GM12878 (cell line): ENCODE measurements around the gene FAM120B. TPM values are rescaled to one million over a fixed set of nuclear protein-coding genes. Genes with fewer than 3 reads are reported as not detected.
A peak's percentile ranks its signal among the peaks of the same experiment; 100 is the strongest.

Source experiments
- ATAC-seq: fragments of 200-7000 bp; cut with Tn5 transposase; 3 replicates; pipeline ENCODE4 v1.9.1; 2020; ENCODE audit warnings: mild to moderate bottlenecking, moderate library complexity
- BruUV-seq: library from RNA; stranded (reverse); fragments of 400-500 nt; replicated peaks from 2 replicates; lab custom pipeline; 2021; lab: Mats Ljungman, UMichigan
- CTCF ChIA-PET: fragments of 300-600 bp; sonication (Branson Sonifier 250); formaldehyde crosslinking; extraction: SDS; loops from one replicate; lab custom pipeline; 2021; ENCODE audit warnings: inconsistent platforms; lab: Yijun Ruan, JAX
- POLR2A ChIA-PET: fragments of 350-600 bp; formaldehyde crosslinking; extraction: SDS; loops from one replicate; lab custom pipeline; 2021; ENCODE audit warnings: inconsistent platforms; lab: Charles Lee
- RAD21 ChIA-PET: fragments of 300-600 bp; sonication (Branson Sonifier 250); formaldehyde crosslinking; loops from one replicate; lab custom pipeline; 2023; ENCODE audit warnings: antibody characterized with exemption; ENCODE audit not compliant: unreplicated experiment; lab: Charles Lee
- SMC1A ChIA-PET: fragments of 300-600 bp; sonication (Branson Sonifier 250); formaldehyde crosslinking; loops from one replicate; lab custom pipeline; 2023; ENCODE audit not compliant: unreplicated experiment, uncharacterized antibody; lab: Charles Lee
- DNase-seq: peaks from one replicate; pipeline ENCODE4 v3.0.0-alpha.2; 2011; ENCODE audit warnings: low read depth, low spot score
- FAIRE-seq: peaks from 3 replicates; lab custom pipeline; 2011; peaks lifted over from hg19 to GRCh38; lab: Jason Lieb, UNC
- H2AFZ ChIP-seq: 2 replicates; pipeline ENCODE4 v1.6.0; 2011; ENCODE audit warnings: low read depth, low read length, control low read depth; ENCODE audit not compliant: control insufficient read depth
- H3K27ac ChIP-seq: 2 replicates; pipeline ENCODE4 v1.5.1; 2011; ENCODE audit warnings: control low read depth; ENCODE audit not compliant: control insufficient read depth, insufficient read depth
- H3K27me3 ChIP-seq, 2 experiments: replicated peaks in 1 of 2; 2 replicates each; pipeline versions ENCODE4 v1.6.0 to v1.6.1; 2011; ENCODE audit warnings: low read length in 1 of 2; ENCODE audit not compliant: control insufficient read depth in 2 of 2, insufficient read depth in 2 of 2
- H3K36me3 ChIP-seq, 2 experiments: 2 replicates each; pipeline ENCODE4 v1.5.1; 2011; ENCODE audit warnings: low read length in 1 of 2; ENCODE audit not compliant: control insufficient read depth in 2 of 2, insufficient read depth in 2 of 2
- H3K4me1 ChIP-seq: 2 replicates; pipeline ENCODE4 v1.6.1; 2011; ENCODE audit warnings: mild to moderate bottlenecking, low read length, moderate library complexity, mixed read lengths; ENCODE audit not compliant: control insufficient read depth, insufficient read depth
- H3K4me2 ChIP-seq: 2 replicates; pipeline ENCODE4 v1.6.0; 2011; ENCODE audit warnings: control low read depth; ENCODE audit not compliant: control insufficient read depth, insufficient read depth
- H3K4me3 ChIP-seq: fragments of 200-600 bp; sonication (generic); 2 replicates; pipeline ENCODE4 v1.5.1; 2016
- H3K79me2 ChIP-seq: 2 replicates; pipeline ENCODE4 v1.6.0; 2011; ENCODE audit warnings: low read length; ENCODE audit not compliant: control insufficient read depth, insufficient read depth
- H3K9ac ChIP-seq: 2 replicates; pipeline ENCODE4 v1.8.0; 2011; ENCODE audit warnings: low read length, control low read depth, mixed read lengths; ENCODE audit not compliant: control insufficient read depth, insufficient read depth
- H3K9me3 ChIP-seq: replicated peaks from 3 replicates; pipeline ENCODE4 v1.5.1; 2011; ENCODE audit warnings: mild to moderate bottlenecking, low read length; ENCODE audit not compliant: control insufficient read depth, insufficient read depth
- H4K20me1 ChIP-seq: 2 replicates; pipeline ENCODE4 v1.6.0; 2011; ENCODE audit not compliant: control insufficient read depth, insufficient read depth
- BACH1 ChIP-seq: fragments of 450-650 bp; IDR thresholded peaks from 2 replicates; pipeline ENCODE4 v1.6.1; 2017; ENCODE audit warnings: mild to moderate bottlenecking, borderline replicate concordance
- BCLAF1 ChIP-seq: fragments of 450-650 bp; IDR thresholded peaks from 2 replicates; pipeline ENCODE4 v1.6.1; 2017; ENCODE audit warnings: antibody characterized with exemption, mild to moderate bottlenecking, moderate library complexity
- CEBPB ChIP-seq, 2 experiments: fragments of 150-350 bp in 1 of 2; IDR thresholded peaks; 2 replicates each; pipeline ENCODE4 v1.6.1; 2012 to 2014; ENCODE audit warnings: low read depth in 2 of 2, low read length in 2 of 2, borderline replicate concordance in 1 of 2, inconsistent platforms in 1 of 2
- CHD1 ChIP-seq: IDR thresholded peaks from 2 replicates; pipeline ENCODE4 v1.6.1; 2012; ENCODE audit warnings: low read depth, low read length, improper control_type of control experiment
- ESRRA ChIP-seq: IDR thresholded peaks from 2 replicates; pipeline ENCODE4 v1.6.1; 2012; ENCODE audit warnings: mild to moderate bottlenecking, low read length, improper control_type of control experiment
- ETV6 ChIP-seq, 2 experiments: fragments of 450-650 bp in 1 of 2; IDR thresholded peaks in 1 of 2; conservative IDR thresholded peaks in 1 of 2; 2 replicates each; pipeline ENCODE4 v1.6.1; 2014; ENCODE audit warnings: antibody characterized with exemption in 1 of 2, borderline replicate concordance in 1 of 2, low read depth in 1 of 2, mild to moderate bottlenecking in 1 of 2, moderate library complexity in 1 of 2
- HDAC6 ChIP-seq: fragments of 200-600 bp; sonication (generic); IDR thresholded peaks from one replicate; pipeline ENCODE4 v1.8.0; 2017; ENCODE audit warnings: antibody characterized with exemption; ENCODE audit not compliant: unreplicated experiment
- JUNB ChIP-seq: IDR thresholded peaks from 2 replicates; pipeline ENCODE4 v1.6.1; 2016; ENCODE audit warnings: antibody characterized with exemption, mild to moderate bottlenecking
- MTA2 ChIP-seq: fragments of 450-650 bp; IDR thresholded peaks from 2 replicates; pipeline ENCODE4 v1.6.1; 2016; ENCODE audit warnings: low read depth, mild to moderate bottlenecking, moderate library complexity
- MXI1 ChIP-seq: fragments of 150-350 bp; IDR thresholded peaks from 2 replicates; pipeline ENCODE4 v1.6.1; 2011; ENCODE audit warnings: low read depth, mild to moderate bottlenecking, inconsistent platforms, low read length, improper control_type of control experiment
- PML ChIP-seq: IDR thresholded peaks from 2 replicates; pipeline ENCODE4 v1.6.1; 2012; ENCODE audit warnings: low read length, inconsistent platforms
- RELA ChIP-seq: fragments of 450-650 bp; IDR thresholded peaks from 2 replicates; pipeline ENCODE4 v1.8.0; 2014; ENCODE audit warnings: borderline replicate concordance; ENCODE audit not compliant: partially characterized antibody
- SIN3A ChIP-seq: IDR thresholded peaks from 2 replicates; pipeline ENCODE4 v1.6.1; 2012; ENCODE audit warnings: low read depth, low read length, improper control_type of control experiment
- SMC3 ChIP-seq: IDR thresholded peaks from 2 replicates; pipeline ENCODE4 v1.6.1; 2011; ENCODE audit warnings: low read length, improper control_type of control experiment, borderline replicate concordance
- STAT3 ChIP-seq: IDR thresholded peaks from 2 replicates; pipeline ENCODE4 v1.6.1; 2011; ENCODE audit warnings: low read depth, low read length, improper control_type of control experiment
- TCF12 ChIP-seq: IDR thresholded peaks from 2 replicates; pipeline ENCODE4 v1.6.1; 2011; ENCODE audit warnings: low read depth, mild to moderate bottlenecking, low read length
- TCF7 ChIP-seq: IDR thresholded peaks from 2 replicates; pipeline ENCODE4 v1.6.1; 2014; ENCODE audit warnings: antibody characterized with exemption, borderline replicate concordance
- ZNF207 ChIP-seq: fragments of 450-650 bp; IDR thresholded peaks from 2 replicates; pipeline ENCODE4 v1.6.1; 2014; ENCODE audit warnings: antibody characterized with exemption, mild to moderate bottlenecking, borderline replicate concordance
- WGBS: methylation state at CpG from one replicate; pipeline ENCODE4 v1.1.6; 2016; ENCODE audit warnings: low lambda C conversion rate; ENCODE audit not compliant: insufficient replicate concordance, insufficient coverage; ENCODE audit errors: missing lambda C conversion rate; 5-methylcytosine and 5-hydroxymethylcytosine counted together
- in situ Hi-C: fragments of 300-500 bp; cut with MboI; formaldehyde crosslinking; loops from 9 replicates; pipeline ENCODE4 v1.14.3; 2018; ENCODE audit warnings: mixed read lengths
- intact Hi-C: fragments of 100-400 bp; cut with micrococcal nuclease; formaldehyde crosslinking; loops from one replicate; pipeline ENCODE4 v1.14.2; 2022; ENCODE audit not compliant: unreplicated experiment
- polyA plus RNA-seq, 11 experiments: library from polyadenylated mRNA; depleted of rRNA in 4 of 11; unstranded in 6 of 11; stranded (reverse) in 5 of 11; fragments of >200 nt; fragmentation: Nextera tagmentation in 4 of 11; fragmentation: Illumina TruSeq in 1 of 11; extraction: Ambion mirVana in 4 of 11; extraction: Trizol in 1 of 11; gene quantifications; 1 replicate in 1 of 11; 2 replicates in 10 of 11; pipeline versions ENCODE4 v1.2.1 to v1.2.3, GENCODE V29; 2011 to 2016; ENCODE audit warnings: inconsistent platforms in 2 of 11, missing spikeins in 2 of 11, low read depth in 1 of 11
- total RNA-seq, 4 experiments: library from RNA; depleted of rRNA in 3 of 4; stranded (reverse); fragments of >200 nt in 3 of 4; fragmentation: Illumina TruSeq in 1 of 4; extraction: Trizol in 1 of 4; gene quantifications; 2 replicates each; pipeline versions ENCODE4 v1.2.1 to v1.2.3, GENCODE V29; 2013 to 2021
- TF ChIP-seq, protein P1 (sequence below): fragments of 450-650 bp; formaldehyde crosslinking; IDR thresholded peaks from 2 replicates; pipeline ENCODE4 v1.4.0; 2022; ENCODE audit warnings: mild to moderate bottlenecking, moderate library complexity

Gene FAM120B
- total and polyA plus RNA-seq, 10 of the 15 experiments (the other 5 are each of a cell fraction or from before 2014, with no cell fraction given), result 3.3 to 21.6 (median 15.3) TPM

DNA sequence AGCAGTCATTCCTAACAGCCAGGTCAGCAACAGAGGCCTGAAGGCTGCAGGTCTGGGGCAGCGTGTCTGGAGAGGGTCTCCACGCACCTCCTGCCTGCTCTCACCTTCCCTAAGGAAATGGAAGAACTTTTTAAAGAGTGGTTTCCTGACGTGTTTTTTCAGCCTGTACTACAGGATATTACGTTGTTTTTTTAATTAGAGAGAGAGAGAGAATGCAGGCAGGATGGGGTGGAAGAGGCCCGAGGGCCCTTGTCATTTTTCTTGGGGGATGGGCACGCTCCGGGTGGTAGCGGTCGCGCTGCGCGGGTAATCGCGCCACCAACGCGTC is 17.7 kb upstream of the FAM120B start:
- CTCF ChIA-PET, result no interaction called here
- Histone ChIP-seq H3K9me3 (no peaks in the 10 kb centered on the region), H3K36me3 (no peaks in the 10 kb centered on the region), H3K9ac (no peak overlapping the region), H3K79me2 (no peaks in the 10 kb centered on the region), H3K27ac (no peak overlapping the region), H2AFZ (no peak overlapping the region), H3K4me2 (peak overlapping the region; percentile 79; the same call in 1 of the 2 replicates), H4K20me1 (no peaks in the 10 kb centered on the region), H3K4me3 (no peak overlapping the region), H3K27me3 (peaks cover 7 to 27% of the 10 kb centered on the region in 2 experiments), H3K4me1 (peaks cover 14% of the 10 kb centered on the region)
- RAD21 ChIA-PET, result no interaction called here
- in situ Hi-C loops (no loop called here), intact Hi-C loops (no loop called here)
- POLR2A ChIA-PET, result no interaction called here
- BruUV-seq, result no TSS peak
- no peak for DNase-seq
- SMC1A ChIA-PET, result interaction anchor here (1.6 kb wide), 1 partner anchor 176 kb away, joined by 4 read pairs; no protein-coding TSS in a partner anchor
- ATAC-seq, result no peak
- no peak for TF ChIP-seq CEBPB (IDR thresholded peaks at IDR 0.05; ENCODE audit: borderline replicate concordance in 1 of 2, low read depth in 2 of 2, low read length in 2 of 2)
- TF ChIP-seq ZNF207, result no peak
- no peak for TF ChIP-seq HDAC6
- TF ChIP-seq PML, result no peak
- TF ChIP-seq BCLAF1, result no peak
- TF ChIP-seq CHD1, result no peak
- no peak for TF ChIP-seq RELA
- no peak for TF ChIP-seq BACH1
- no peak for TF ChIP-seq MXI1
- no peak for TF ChIP-seq JUNB
- no peak for TF ChIP-seq ETV6 (conservative IDR thresholded peaks at IDR 0.05 in 1 of 2, IDR thresholded peaks at IDR 0.05 in 1 of 2; ENCODE audit: borderline replicate concordance in 1 of 2, low read depth in 1 of 2)
- TF ChIP-seq SMC3, result no peak
- no peak for TF ChIP-seq TCF7
- TF ChIP-seq, protein P1, sequence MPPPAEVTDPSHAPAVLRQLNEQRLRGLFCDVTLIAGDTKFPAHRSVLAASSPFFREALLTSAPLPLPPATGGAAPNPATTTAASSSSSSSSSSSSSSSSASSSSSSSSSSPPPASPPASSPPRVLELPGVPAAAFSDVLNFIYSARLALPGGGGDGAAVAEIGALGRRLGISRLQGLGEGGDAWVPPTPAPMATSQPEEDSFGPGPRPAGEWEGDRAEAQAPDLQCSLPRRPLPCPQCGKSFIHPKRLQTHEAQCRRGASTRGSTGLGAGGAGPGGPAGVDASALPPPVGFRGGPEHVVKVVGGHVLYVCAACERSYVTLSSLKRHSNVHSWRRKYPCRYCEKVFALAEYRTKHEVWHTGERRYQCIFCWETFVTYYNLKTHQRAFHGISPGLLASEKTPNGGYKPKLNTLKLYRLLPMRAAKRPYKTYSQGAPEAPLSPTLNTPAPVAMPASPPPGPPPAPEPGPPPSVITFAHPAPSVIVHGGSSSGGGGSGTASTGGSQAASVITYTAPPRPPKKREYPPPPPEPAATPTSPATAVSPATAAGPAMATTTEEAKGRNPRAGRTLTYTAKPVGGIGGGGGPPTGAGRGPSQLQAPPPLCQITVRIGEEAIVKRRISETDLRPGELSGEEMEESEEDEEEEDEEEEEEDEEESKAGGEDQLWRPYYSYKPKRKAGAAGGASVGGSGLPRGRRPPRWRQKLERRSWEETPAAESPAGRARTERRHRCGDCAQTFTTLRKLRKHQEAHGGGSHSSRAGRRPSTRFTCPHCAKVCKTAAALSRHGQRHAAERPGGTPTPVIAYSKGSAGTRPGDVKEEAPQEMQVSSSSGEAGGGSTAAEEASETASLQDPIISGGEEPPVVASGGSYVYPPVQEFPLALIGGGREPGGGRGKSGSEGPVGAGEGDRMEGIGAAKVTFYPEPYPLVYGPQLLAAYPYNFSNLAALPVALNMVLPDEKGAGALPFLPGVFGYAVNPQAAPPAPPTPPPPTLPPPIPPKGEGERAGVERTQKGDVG (CRISPR knock-in tag), result no peak
- TF ChIP-seq STAT3, result no peak
- no peak for TF ChIP-seq ESRRA
- no peak for TF ChIP-seq TCF12
- TF ChIP-seq SIN3A, result no peak
- TF ChIP-seq MTA2, result no peak
- 10% methylated on average over 14 of the region's 16 CpGs for WGBS
- FAIRE-seq, result no peak
